Liver (tissue), 4 donors: ENCODE measurements around the gene AGFG1. TPM values are rescaled to one million over a fixed set of nuclear protein-coding genes. Genes with fewer than 3 reads are reported as not detected.

Experiments used
- polyA plus RNA-seq, 2 donors: library from polyadenylated mRNA; stranded (reverse) in 1 of 2; unstranded in 1 of 2; fragments of 200-250 nt in 1 of 2; fragments of >200 nt in 1 of 2; fragmentation: Nextera tagmentation in 1 of 2; extraction: Ambion mirVana in 1 of 2; gene quantifications; one replicate each; pipeline versions ENCODE4 v1.2.1 to v1.2.3, GENCODE V29; 2013 to 2015
- total RNA-seq, 2 donors: library from RNA; depleted of rRNA; stranded (reverse); fragments of >200 nt; gene quantifications; one replicate each; pipeline ENCODE4 v1.2.3, GENCODE V29; 2014
- donor health status: healthy.
- donor health status: healthy.
- donor health status: healthy.

AGFG1 gene
- total and polyA plus RNA-seq, 4 donors: 8.5 to 49.7 (median 23.7) TPM

Other genes with a start within 250 kb of the AGFG1 start
- gene MFF, start 146.9 kb upstream of the AGFG1 start, total RNA-seq: 10 to 100 TPM; 31.7 to 34.6 TPM
- gene MFF, start 146.9 kb upstream of the AGFG1 start, polyA plus RNA-seq: 10 to 100 TPM; 28.9 to 40.8 TPM
- gene TM4SF20, start 92.8 kb upstream of the AGFG1 start, total RNA-seq: not detected
- not detected for gene TM4SF20, start 92.8 kb upstream of the AGFG1 start, polyA plus RNA-seq
- gene SCYGR1, start 84.2 kb upstream of the AGFG1 start, total RNA-seq: not detected
- gene SCYGR1, start 84.2 kb upstream of the AGFG1 start, polyA plus RNA-seq: not detected
- gene SCYGR2, start 126.7 kb downstream of the AGFG1 start, total RNA-seq: not detected
- gene SCYGR2, start 126.7 kb downstream of the AGFG1 start, polyA plus RNA-seq: not detected
- gene SCYGR3, start 142.7 kb downstream of the AGFG1 start, total RNA-seq: not detected
- gene SCYGR3, start 142.7 kb downstream of the AGFG1 start, polyA plus RNA-seq: not detected
- gene SCYGR4, start 145.3 kb downstream of the AGFG1 start, total RNA-seq: not detected
- gene SCYGR4, start 145.3 kb downstream of the AGFG1 start, polyA plus RNA-seq: not detected
- not detected for gene SCYGR5, start 194.6 kb downstream of the AGFG1 start, total RNA-seq
- not detected for gene SCYGR5, start 194.6 kb downstream of the AGFG1 start, polyA plus RNA-seq
- 10 to 100 TPM; 12.4 to 12.9 TPM for gene SLC19A3, start 245.9 kb downstream of the AGFG1 start, total RNA-seq
- 1 to 10 TPM; 4.2 to 4.5 TPM for gene SLC19A3, start 245.9 kb downstream of the AGFG1 start, polyA plus RNA-seq